HG03439 (cell line): ENCODE data around the gene LRPAP1.
"Not testable (repeated sequence)": the region's sequence is repeated elsewhere in the genome, so short reads cannot be mapped to it uniquely, and the experiment has no call there.

Source experiments
- ATAC-seq: cut with Tn5 transposase; IDR thresholded peaks from one replicate; pipeline ENCODE4 v1.9.1; 2021; ENCODE audit warnings: mild to moderate bottlenecking, moderate library complexity; ENCODE audit not compliant: unreplicated experiment

LRPAP1 gene

DNA sequence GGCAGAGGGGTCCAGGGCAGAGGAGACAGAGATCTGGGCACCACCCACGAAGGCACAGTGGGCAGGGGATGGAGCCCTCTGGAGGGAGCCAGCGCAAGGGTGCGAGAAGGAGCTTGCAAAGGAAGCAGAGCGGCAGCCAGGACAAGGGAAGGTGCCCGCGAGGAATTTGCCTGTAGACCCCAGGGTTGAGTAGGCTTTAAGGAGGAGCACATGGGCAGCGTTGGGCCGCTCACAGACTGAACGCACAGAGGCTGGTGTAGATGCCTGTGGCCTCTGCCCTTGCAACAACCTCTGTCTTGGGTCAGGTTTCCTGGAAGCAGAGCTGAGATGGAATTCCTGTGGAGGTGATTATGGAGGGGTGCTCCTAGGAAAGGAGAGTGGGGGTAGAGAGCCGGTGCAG, 3.6 kb upstream of the LRPAP1 start:
- ATAC-seq, result not testable (repeated sequence)

DNA sequence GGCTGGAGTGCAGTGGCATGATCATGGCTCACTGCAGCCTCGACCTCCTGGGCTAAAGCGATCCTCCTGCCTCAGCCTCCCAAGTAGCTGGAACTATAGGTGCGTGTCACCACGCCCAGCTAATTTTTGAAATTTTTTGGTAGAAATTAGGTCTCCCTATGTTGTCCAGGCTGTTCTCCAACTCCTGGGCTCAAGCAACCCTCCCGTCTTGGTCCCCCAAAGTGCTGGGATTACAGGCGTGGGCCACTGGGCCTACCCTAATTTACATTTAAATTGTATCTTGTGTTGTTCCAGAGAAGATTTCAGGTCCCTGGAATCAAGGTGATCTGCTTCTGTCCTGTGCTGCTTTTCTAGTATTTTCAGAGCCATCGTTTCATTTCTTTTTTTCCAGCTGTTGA, 1.2 kb upstream of the LRPAP1 start:
- ATAC-seq, result no peak

DNA sequence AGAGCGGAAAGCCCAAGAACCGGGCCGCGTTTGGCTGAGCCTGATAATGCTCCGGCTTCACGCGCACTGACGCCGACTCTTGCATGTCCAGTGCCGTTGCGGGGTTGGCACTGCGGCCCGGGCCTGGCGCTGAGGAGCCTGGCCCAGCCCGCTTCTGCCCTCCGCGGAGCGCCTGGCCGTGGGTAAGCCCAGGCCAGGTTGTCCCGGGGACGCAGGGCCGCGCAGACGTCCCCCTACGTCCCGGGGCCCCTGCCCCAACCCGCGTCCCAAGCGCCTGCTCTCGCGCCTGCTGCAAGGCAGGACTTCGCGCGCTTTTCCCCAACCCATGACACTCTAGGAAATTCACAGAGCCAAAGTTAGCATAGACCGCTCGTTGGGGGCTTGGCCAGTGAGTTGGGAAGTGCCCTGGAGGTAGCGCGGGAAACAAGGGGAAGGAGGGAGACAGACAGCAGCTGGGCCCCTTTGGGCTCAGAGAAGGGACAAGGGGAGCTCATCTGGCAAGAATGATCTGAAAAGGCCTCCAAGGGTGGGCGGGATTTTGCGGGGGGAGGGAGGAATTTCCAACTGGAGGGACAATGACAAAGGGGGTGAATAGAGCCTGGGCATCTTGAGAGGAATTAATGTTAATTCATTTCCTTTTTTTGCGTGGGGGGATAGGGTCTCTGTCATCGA, 665 bp upstream of the LRPAP1 start:
- ATAC-seq, result no peak

DNA sequence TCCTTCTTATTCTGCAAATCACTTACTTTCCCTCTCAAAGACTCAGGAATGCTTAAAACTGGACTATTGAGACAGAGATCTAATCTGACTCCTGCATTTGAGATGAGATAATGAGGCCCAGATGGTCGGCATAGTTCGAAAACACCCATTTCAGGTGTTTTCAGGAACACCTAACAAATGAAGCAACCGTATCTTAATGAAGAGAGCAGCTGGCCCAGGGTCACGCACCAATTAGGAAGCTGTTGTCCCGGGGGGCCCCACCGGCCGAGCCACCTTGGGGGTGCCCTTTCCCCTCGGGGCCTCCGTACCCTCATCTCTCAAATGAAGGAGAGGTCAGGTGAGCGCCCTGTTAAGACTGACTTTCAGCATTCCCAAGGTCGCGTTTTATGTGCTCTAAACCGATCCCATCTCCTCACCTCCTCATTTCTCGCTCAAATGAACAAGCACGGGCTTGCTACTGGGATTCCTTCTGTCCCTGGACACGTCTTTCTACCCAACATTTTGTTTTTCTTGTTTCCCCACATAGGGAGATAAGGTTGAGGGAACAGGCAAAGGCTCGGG, 824 bp downstream of the LRPAP1 start:
- ATAC-seq, result no peak

DNA sequence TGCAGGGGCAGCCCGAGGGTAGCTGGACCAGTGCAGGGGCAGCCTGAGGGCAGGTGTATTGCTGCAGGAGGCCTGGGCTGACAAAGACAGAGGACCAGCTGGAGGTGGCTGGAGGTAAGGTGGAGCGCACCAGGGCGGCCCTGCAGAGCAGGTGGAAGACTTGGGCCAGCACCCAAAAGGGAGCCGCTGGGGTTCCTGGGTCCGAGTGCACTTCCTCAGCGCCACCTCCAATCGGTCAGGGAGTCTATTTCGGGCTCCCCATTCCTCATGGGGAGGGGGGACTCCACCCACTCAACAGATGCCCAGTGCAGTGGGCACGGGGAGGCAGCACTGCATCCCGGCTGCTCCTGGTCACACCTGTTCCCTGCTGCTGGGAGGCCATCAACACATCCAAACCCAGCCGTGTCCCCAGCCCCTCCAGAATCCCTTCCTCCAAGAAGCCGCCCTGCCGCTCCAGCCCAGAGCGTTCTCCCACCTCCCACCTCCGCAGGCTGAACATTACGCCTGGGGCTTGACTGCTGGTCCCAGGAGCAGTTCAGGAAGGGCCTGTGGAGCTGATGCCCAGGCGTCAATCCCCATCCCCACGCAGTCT, 1.5 kb downstream of the LRPAP1 start:
- ATAC-seq, result no peak

DNA sequence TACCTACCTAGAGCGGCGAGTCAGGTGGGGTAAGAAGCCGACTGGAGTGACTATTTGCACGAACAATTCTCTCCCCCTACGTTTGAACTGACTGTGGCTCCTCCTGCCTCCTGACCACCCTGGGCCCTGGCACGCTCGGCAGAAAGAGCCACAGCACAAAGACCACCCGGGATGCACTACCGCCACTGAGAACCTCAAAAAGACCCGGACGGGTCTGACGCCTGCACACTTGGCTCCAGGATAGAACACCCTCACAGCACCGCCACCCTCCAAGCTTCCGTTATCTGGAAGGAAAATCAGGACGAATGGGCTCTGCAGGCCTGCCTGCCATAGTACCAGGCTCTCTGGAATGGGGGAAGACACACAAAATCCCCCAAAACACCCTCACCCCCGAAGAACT, 2.2 kb downstream of the LRPAP1 start:
- no peak for ATAC-seq

DNA sequence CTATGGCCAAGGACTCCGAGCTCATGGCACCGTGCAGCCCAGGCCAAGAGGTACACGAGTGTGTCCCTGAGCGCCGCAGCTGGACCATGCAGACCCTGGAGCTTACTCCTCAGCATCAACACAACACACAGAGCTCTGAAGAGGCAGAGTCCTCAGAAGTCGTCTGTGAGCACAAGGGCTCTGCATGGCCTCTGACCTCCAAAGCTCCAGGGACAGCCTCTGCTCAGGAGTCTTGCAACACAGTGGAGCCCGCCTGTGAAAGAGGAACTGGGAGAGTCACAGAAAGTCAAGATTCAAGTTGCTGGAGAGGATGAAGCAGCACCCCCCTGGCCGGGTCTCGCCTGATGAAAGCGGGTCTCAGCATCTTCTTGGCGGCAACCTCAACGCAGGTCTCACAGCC, 2.9 kb downstream of the LRPAP1 start:
- ATAC-seq, result no peak

DNA sequence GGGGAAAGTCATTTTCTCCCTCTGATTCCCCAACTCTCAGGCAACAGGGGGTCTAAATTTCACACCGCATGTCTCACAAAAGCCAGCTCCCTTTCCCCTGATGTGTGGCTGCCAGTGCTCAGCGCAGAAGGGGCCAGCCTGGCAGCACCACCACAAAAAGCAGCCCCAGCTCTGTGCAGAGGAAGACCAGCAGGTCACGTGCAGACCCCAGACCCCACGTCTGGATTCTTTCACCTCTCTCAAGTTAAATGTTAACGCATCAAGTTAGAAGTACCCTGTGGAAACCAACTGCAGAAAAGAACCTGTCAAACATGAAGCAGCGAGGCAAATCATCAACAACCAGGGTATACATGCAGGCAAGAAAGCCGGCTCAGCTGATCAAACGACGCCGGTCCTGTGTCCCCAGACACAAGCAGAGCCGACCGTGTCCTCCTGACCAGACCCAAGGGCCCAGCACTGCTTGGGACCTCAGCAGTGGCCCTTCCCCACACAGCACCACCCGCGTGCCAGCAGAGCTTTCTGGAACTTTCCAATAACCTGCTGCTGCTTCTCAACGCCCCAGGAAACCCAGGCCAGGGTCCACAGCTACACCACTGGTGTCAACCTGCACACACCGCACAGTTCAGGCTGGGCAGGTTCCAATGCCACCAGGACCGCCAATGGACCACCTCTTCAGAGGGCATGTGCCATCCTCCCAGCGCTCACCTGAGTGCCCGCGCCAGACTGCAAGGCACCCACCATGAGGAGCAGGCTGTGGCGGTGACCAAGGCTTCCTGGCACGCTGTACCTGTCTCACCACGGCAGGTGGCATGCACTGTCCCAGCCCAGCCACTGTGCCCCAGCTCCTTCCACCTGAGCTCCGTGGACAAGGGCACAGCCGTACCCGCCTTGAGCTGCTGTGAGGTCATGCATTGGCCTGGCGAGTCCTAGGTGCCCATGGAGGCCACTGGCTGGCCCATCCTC, 4.0 kb downstream of the LRPAP1 start:
- ATAC-seq, result no peak

DNA sequence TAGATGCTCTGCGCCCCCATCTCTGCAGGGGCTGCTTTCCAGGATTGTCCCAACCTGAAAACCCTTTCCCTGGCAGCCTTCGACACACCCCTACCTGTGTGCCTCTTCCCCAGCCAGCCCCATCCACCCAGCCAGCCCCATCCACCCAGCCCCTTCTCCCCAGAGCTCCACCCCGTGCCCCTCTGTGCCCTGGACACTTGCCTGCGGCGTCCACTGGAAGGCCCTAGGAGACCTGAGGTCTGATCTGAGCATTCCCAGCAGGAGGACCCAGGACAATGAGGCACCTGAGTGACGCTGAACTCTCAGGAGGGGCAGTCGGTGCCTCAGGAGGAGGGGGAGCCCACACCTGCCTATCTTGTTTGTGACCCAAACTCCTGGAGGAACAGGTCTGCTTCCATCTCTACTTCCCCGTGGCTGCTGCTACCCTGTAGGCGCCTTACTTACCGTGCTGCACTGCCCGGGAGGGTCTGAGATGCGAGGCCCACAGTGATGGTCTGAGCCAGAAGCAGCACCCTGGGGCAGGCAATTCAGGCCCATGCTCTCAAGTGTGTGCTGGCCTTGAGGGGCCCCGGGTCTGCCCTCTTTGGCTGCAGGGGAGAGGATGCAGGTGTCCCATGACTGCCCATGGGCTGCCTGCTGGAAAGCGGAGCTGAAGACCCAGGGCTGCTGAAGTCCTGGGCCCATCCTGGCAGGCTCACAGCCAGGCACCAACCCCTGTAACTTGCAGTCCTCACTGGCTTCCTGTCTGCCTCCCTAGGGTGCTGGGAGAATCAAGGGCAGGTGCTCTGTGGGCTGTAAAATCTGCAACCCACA, 4.9 kb downstream of the LRPAP1 start:
- ATAC-seq, result no peak

DNA sequence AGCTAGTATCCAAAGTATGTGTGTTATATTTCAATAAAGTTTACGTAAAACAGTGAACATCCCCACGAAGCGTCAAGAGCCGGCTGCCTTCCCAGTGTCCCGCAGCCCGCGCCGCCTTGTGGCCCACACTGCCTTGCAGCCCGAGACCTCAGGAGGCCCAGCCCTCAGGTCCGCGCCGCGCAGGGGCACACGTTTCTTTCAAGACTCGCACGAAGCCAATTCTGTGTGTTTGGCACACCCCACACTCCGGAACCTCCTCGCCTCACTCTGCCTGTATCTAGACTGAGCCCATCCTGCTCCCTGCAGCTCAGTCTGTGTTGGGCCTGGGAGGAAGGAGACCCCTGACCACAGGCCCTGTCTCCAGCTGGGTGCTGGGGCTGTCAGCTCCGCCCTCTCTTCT, 5.8 kb downstream of the LRPAP1 start:
- ATAC-seq, result no peak

DNA sequence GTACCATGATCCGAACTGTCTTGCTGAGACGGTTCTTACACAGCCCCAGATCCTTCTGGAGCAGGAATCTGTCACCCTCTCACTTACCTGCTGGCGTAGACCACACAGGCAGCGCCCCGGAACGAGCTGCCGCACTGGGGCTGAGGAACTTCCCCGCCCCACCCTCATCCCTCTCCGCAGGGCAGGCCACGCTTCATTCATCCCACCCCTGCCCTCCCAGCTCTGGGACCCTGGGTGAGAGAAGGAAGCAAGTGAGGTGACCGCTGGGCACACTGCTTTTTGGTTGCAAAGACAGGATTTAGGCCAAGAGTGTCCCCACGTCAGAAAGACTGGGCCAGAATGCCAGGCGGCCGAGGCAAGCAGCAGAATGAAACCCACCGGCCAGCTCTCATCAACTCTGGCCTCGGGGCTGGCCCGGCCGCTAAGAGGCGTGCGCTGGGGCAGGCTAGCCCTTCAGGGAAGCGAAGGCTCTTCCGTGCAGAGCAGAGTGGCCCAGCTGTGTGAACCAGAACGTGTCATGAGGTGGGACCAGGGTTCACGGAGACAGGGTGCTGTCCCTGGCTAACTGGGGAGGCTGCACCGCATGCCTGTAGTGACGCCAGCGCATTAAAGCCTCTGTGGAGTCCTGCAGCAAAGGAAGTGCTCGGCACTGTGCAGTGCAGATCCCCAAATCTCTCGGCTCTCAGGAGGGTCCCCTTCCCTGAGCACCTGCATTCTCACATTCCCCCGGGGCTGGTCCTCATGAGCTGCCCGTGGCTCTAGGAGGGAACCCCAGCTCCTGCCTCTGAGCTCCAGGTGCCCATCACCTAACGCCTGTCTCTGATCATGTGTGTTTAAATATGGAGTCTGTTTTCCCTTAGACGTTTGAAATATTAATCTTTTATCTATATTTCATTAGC, 6.4 kb downstream of the LRPAP1 start:
- no peak for ATAC-seq

DNA sequence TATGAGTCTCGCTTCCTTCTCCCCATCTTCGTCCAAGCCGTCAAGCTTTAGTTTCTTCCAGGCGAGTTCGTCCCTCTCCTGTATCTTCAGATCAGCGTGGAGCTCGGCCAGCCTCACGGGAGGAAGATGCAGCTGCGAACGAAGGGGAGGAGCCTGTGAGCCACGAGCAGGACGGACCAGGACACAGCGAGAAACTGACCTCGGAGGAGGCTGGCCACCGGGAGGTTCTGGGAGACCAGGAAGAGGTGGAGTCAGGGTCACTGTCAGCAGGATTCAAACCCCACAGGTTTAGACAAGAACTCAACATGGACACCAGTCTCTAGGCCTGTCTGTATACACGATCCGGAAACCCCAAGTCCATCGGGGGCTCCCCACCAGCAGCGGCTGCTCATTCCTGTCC, 7.3 kb downstream of the LRPAP1 start:
- ATAC-seq, result no peak

DNA sequence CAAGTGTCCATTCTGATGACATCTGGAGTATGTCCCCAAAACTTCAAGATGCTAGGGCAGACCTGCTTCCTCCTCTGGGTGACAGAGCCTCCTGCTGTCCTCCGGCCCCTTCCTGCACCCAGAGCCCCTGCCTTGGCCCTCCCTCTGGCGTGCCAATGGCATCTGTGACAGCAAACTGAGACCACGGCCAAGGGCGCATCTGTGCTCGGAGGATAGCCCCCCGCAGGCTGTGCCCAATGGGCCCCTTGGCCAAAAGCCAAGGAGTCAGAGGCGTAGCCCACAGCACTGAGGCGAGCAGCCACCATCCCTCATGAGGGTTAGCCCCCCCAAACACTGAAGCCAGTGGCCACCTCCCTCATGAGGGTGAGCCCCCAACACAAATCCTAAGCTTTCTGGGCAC, 7.9 kb downstream of the LRPAP1 start:
- no peak for ATAC-seq

DNA sequence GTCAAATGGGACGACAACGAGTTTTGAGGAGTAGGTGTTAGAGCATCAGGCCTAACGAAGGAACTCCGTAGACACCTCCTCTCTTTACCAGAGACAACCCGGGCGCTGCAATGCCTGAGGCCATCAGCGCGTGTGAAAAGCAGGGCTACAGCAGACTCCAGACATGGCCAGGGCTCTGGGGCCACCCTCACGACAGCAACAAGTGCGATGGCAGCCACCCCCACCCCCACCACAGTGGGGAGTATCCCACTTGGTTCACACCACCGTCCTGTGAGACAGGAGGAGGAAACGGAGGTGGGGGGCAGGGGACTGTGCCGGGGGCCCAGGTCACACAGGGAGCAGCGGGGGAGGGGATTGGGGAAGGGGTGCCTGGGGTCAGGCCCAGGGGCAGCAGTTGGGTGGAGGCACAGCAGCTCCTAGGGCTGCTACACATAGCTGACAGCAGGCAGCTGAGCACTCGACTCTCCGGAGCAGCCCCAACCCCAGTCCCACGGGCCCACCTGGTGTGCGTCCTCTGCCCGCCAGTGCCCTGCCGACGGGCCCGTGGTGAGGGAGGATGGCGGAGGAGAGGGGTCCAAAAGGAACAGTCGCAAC, 8.5 kb downstream of the LRPAP1 start:
- no peak for ATAC-seq

DNA sequence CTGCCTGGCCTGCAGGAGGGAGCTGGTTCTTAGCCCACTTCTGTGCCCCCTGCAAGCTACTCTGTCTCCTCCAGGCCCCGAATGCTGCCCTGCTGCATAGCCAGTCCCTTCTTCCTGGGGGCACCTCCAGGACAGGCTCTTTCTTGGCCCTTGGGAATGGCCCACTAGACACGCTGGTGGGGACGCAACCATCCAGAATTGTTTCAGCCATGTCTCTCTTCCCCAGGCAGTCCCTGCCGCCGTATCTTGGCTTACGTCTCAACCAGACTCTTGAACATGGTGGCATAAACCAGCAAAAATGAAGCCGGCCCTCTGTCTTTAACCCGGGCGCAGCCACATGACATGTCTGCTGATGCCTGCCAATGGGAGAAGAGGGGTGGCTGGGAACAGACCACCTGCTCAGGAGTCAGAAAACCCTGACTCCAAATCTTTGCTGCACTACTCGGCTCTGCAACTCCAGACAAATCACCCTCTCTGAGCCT, 9.0 kb downstream of the LRPAP1 start:
- no peak for ATAC-seq

DNA sequence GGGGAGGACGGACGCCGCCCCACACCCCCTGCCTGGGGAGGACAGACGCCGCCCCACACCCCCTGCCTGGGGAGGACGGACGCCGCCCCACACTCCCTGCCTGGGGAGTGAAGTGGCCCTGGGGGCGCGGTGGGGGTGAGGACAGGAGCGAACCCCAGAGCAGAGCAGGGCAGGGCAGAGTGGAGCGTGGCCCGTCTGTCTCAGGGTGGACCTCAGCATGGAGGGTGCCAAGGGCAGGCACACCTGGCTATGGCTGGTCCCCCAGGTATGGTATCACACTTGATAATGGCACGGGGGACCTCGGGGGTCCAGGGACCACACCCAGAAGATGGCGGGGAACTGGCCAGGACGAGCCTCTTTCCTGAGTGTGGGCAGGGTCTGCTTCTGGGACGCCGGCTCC, 9.6 kb downstream of the LRPAP1 start:
- no peak for ATAC-seq

DNA sequence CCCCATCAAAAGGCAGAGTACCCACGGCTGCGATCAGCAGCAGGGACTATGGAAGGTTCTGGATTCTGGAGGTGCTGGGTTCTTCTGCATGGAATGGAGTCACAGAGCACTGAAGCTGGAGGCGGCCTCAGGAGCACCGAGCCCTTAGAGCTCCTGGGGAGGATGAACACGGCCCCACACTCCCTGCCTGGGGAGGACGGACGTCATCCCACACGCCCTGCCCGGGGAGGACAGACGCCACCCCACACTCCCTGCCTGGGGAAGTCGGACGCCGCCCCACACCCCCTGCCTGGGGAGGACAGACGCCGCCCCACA, 9.9 kb downstream of the LRPAP1 start:
- ATAC-seq, result no peak

DNA sequence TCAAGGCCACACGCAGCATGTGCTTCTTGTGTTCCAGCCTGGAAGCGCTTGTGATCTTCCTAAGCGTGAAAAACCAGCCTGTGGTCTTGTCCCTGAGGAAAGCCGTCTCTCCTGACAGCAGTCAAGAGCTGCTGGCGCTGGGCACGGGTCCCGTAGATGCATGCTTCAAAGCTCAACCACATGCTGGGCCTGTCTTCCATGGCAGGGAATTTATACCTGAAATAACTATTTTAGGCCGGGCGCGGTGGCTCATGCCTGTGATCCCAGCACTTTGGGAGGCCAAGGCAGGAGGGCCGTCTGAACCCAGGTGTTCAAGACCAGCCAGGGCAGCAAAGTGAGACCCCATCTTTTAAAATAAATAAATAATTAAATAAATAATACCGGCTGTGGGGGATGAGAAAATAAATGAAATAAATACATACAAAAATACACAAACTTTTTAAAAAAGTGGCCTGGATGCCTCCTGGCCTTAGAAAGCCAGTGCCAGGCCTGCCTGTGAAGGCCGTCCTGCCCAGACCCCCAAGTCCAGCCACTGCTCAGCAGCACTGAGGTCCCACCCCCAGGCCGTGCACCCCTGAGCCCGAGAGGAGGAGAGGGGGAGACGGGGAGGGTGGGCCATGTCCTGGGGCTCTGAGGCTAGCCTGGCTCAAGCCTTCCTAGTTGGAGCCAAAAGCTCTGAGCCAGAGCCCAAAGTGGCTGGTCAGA, 10.4 kb downstream of the LRPAP1 start:
- ATAC-seq, result no peak
